NOMO-1 treated with DMSO at 0.1 percent for 48 hours (cell line): ENCODE measurements around the gene NRP2.

Source experiments
- DNase-seq: peaks from one replicate; lab custom pipeline; 2025; ENCODE audit not compliant: unreplicated experiment; lab: John Stamatoyannopoulos, UW

The NRP2 gene

DNA sequence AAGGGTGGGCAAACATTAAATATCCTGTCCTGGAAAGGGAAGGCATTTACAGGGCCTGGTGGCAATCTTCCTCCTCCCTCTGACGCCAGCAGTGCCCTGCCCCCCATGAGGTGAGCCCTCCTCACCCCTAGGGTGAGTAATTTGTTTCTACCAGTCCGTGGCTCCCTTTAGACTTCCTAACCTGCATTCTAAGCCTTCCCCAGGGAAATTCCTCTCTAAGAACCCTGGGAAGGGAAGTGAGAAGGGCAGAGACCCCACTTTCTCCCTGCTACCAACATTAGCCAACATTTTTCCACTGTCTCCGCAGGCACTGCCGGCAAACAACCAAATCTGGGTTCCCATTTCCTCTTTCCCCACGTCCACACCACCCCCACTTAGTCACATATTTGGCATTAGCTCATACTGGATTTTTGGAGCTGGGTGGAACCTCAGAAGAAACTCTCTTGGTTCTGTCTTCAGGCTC, 69.3 kb downstream of the NRP2 start:
- DNase-seq, result no peak

DNA sequence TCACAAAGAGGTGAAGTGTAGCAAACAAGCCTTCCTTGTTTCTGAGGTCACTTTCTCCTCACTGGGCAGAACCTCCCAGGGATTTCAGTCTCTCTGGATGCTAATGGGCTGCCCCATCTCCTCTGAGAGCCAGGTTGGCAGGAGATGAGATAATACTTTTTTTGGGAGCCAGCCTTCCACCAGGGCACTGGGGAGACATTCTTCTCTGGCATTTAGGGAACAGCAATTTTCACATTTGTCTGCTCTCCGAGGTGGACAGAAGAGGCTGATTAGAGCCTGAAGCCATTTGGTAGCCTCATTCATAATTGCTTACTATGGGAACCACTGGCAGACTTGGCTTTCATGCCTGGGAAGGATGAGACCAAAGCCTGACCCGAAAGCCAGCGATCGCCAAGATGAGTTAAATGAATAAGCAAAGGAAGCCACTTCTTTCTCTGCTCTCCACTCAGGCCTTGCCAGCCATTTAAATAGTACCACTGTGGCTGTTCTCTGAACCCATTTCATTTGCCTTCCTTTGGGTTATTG, 70.1 kb downstream of the NRP2 start:
- DNase-seq, result no peak

DNA sequence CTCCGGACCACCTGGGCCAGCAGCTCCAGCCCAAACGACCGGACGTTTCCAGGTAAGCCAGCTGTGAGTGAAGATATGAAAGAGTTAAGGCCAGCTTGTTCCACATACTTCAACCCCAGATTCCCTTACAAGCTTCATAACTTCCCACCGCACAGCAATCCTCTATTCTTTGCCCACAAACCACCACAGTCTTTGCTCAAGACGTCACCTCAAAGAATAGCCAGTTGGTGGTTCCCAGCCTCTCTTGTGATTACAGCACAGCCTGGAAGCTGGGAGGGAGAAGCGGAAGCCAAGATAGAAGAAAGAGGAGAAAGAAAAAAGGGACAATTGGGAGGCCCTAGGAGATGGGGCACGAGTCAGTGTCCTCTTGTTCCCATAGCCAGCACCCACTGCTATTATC, 70.6 kb downstream of the NRP2 start:
- no peak for DNase-seq

DNA sequence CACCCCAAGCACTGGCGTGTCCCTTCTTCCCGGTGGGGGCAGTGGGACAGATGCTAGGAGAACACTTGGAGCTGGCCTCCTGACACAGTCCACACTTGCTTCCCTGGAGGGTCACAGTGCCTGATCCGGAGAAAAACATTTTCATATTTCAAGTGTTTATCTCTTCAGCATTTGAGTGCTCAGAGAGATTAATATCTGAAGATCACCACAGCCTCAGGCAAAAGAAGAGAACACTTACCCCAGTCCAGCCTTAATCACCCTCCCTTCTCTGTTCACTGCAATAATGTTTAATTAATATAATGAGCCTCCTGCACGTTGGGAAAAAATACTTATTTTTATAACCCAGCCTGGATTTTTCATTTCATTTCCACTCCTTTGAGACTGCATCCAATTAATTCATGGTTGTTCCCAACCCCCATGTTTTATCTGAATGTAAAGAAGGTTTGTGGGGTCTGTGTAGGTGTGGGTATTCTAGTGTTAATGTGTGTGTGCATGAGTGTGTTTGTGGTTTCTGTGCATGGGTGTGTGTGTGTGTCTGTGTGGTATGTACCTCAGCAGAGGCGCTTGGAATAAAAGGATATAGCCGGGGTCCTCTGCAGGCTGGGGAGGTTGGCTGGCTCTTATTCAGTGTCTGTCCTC, 72.1 kb downstream of the NRP2 start:
- DNase-seq, result no peak

DNA sequence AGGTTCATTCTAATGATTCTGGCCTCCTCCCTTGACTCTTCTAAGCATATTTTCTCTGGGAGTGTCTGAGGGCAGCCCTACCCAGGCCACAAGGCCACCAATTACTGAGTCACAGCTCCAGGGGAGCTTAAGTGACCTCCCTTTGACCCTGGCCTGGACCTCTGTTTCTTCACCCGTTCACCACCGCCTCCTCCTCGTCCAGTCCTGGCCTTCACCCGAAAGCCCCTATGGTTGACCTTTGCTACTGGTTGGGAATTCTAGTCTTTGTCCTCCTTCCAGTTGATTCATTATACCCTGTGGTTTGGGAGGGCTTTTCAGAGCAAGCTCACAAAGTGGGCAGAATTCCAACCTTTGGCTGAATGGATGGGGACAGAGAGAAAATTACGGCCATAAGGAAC, 72.6 kb downstream of the NRP2 start:
- DNase-seq, result no peak

DNA sequence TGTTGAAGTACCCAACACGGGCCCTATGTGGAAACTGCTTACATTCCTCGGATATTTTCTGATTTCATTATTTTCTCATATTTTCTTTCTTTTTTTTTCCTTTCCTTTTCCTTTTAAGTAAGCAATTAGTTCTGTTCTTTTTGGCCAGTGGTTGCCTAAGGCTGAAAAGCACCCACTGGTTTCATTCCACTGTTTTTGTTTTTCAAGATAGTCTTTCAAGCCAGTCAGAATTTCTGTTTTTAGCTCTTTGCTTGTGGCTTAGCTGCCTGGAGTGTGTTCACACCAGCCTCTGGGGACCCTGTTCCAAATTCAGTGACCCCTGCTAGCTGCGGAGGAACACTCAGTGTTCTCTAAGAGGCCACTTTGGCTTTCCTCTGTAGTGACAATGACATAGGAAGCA, 73.6 kb downstream of the NRP2 start:
- no peak for DNase-seq

DNA sequence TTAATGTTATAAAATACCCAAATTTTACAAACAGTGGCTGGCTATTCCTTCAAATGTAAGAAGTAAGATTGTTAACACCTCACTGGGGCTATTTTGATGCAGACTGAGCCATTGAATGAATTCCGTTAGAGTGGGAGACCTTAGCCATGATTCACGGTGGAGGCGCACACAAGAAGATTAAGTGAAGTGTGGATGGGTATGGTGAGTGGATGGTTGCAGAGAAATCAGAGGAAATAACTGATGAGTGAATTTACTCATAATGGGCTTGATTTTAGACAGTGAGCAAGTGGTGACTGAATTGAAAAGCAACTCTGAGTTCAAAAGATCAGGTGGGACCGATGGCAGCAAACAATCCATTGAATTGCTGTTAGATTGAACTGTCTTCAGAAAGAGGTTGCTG, 75.0 kb downstream of the NRP2 start:
- no peak for DNase-seq

DNA sequence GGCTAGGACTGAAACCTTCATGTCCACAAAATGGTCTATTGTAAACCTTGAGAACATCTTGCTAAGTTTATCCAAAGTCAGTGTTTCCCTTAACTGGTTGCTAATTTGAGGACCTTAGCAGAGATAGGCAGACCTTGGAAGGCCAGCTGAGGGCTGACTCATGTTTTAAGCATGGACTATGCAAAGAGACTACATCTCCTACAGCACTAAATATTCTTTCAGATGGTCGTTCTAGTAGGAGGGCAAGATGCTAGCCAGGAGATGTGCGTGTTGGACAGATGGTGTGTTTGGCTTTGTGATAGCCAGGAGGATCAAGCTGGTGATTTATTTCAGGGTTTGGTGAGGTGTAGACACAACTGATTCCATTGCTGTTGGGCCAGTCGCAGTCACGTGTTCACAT, 75.8 kb downstream of the NRP2 start:
- DNase-seq, result no peak

DNA sequence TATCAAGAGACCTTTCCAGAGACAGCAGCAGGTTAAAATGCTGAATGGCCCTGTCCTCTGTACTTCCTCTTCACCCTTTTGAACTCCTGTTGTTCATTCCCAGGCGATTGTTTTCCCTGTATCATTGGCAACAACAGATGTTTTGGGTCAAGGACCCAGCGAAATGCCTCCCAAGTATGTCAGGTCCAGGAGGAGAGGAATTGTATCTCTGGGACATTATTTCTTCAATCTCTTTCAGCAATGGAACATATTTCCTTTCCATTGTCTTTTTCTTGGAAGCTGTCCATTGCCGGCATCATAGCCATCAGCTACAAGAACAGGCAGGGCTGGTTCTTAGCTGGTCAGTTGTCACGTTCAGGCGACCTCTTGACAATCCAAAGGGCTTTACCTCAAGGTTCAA, 76.2 kb downstream of the NRP2 start:
- DNase-seq, result no peak

DNA sequence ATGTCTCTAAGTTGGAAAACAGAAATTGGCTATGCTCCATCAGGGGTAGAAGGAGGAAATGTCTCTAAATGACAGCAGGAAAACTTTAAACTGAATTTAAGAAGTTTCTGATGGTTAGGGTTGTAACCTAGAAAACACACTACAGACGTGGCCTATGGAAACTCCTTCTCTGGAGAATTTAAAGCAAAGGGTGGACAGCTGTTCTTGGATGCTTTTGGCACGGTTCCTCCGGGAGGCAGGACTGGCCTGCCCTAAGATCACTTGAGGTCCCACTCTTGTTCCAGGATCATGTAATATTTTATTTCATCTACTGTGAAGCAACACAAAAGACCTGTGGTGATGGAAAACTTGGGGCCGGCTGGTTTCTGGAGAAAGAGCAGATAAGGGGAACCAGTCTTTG, 77.0 kb downstream of the NRP2 start:
- no peak for DNase-seq

DNA sequence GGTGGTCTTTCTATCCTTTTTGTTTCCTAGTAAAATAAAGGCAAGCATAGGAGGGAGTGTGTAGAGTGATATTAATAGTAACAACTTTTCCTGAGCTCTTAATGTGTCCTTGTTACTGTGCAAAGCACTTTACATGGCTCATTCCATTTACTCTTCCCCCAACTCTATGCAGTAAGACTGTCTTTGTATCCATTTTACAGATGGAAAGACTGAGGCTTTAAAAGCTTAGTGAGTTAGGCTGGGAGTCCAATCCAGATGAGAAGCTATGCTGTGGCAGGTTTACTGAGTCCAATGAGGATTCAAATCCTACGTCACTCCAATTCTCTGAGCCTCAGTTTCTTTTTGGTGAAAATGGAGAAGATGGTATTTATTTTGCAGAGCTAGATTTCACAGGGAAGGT, 77.4 kb downstream of the NRP2 start:
- DNase-seq, result no peak

DNA sequence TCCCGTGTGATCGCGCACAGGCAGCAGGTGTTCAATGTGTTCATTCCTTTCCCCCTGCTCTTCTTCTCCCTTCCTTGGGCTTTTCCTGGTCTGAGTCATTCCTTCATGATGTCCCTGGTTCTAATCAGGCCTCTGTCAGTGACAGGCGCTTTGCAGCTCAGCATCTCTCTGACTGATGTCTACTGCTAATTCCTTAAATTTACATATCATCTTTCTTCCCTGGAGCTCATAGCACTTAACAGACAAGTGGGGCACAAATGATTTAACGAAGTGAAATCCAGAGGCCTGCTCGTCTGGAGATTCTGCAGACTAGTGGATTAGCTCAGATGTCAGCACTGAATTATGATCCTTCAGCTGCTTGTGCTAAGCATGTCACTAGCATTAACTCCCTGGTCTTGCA, 77.9 kb downstream of the NRP2 start:
- no peak for DNase-seq

DNA sequence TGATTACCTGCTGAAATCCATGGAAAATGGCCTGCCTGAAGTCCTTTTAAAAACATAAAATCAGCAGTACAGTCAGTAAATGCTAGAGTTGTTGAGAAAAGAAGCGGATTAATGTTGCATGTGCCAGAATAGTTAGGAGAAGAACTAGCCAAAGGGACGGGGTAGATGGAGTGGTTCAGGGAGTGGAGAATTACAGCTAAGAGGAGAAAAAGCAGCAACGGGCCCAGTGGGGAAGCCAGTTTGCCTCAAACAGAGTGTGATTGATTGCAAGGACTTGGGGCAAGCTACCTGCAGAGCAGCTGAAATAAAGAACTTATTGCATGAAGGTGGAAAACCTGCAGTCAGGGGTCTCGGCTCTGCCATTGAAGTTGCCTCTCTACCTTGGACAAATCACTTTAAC, 79.1 kb downstream of the NRP2 start:
- DNase-seq, result no peak

DNA sequence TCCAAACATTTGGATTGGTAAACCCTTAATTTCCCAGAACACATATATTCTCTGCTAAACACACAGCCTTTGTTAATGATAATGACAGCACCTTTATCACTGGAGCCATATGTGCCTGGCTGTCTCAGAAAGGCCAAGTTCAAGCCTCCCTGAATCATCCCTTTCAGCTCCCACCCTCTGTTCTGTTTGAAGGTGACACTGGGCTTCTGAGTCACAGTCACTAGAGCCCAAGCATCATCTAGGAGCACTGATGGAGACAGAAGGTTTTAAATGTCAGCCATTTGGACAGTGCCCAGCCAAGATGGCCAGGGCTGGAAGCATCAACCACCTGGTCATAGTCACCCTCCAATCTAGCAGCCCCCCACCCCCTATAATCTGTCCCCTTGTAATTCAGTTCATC, 80.6 kb downstream of the NRP2 start:
- DNase-seq, result no peak

DNA sequence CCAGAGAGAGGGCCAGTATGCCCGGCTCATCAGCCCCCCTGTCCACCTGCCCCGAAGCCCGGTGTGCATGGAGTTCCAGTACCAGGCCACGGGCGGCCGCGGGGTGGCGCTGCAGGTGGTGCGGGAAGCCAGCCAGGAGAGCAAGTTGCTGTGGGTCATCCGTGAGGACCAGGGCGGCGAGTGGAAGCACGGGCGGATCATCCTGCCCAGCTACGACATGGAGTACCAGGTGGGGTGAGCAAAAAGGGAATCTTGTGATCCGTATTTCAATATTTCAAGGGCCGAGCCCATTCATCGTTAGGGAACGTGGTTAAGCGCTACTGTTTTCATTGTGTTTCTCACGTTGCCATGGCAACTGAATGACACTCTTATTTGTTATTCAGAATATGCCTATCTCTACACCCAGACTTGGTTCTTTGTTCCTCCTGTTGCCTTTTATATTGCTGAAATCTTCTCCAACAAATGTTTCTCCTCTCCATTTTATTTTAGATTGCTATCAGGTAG, 81.5 kb downstream of the NRP2 start:
- DNase-seq, result no peak

DNA sequence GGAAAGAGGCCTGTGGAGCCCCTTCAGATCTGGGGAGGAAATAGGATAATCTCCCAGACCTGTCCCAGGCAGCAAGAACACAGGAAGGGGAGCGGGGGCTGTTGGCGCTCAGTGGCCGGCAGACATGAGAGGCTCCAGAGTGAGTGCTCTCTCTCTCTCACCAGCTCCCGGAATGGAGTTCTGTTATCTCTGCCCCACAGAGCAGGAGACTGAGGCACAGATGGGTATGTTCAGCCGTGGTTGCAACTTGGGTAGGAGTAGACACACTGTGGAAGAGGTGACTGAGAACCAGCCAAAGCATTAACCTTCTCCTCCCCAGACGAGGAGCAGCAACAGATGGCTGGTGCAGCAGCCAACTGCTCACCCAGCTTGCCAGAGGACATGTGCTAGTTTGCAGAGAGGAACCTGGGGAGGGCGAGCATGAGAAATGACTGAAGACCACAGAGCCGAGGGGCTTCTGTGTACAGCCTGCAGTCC, 82.0 kb downstream of the NRP2 start:
- no peak for DNase-seq

DNA sequence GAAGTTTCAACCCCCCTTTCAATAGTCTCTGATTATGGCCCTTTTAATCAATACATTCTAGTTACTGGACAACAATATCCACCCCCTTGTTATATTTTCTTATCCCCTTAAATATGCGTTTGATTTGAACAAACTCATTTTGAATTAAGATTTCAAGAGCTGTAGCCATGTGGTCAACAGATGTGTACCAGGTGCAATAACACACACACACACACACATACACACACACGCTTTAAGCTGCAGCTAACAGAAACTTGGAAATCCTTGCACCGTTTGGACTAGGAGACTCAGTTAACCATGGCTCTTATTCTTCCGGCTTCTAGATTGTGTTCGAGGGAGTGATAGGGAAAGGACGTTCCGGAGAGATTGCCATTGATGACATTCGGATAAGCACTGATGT, 82.8 kb downstream of the NRP2 start:
- no peak for DNase-seq

DNA sequence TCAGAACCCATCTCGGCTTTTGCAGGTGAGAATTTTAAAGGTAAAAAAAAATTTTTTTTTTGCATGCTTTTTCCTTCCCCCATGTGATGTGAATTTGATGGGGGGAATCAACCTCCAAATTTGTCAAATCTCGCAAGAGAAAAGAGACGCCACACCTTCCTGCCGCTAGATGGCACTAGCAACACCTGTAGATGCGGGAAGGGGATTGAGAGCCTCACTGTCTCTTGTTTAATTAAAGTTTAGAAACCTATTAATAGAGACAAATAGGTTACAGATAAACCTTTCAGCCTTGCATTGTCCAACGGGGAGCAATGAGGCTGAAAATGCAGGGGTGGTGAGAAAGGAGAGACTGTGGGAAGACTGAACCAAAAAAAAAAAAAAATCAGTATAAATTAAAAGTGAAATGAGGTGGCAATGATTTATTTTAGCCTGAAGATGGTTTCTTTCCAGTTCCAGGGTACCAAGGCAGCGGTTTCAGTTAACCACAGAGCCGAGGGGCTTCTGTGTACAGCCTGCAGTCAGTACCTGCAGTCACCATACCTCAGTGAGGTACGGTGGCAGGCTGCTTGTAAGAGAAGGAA, 84.6 kb downstream of the NRP2 start:
- DNase-seq, result peak; percentile 42

DNA sequence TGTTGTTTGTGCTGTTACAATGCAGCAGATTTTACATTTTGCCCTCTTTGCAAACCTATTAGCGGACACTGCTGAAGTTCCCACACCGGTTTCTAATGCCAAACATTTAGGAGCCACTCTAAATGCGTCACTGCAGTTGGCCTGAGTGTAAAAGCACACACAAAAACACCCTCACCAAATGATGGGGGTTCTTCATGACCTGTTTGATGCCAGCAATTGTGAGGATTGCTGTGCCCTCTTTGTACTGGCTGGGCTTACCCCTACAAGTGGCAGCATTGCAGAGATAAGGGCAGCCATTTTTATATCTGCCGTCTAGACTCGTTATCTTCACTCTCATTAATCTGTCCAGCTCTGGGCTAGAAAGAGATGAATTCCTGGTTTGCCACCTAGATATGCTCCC, 85.3 kb downstream of the NRP2 start:
- no peak for DNase-seq

DNA sequence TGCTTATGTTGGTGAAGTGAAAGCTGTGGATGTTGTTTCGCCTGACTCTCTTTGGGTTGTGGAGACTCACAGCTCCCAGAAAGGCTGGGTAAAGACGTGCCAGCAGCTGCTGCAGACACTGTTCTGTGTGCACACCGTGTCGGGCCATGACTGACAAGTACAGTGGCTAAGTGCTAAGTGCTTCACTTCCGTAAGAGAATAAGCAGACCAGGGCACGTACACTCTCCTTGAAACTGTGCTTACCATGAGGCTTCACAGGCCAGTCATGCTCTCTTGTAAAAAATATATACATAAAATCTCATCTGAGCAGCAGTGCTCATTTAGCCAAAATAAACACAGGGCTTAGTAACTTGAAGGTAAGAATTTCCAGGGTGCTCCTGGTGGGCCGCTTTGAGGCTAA, 86.0 kb downstream of the NRP2 start:
- DNase-seq, result no peak

DNA sequence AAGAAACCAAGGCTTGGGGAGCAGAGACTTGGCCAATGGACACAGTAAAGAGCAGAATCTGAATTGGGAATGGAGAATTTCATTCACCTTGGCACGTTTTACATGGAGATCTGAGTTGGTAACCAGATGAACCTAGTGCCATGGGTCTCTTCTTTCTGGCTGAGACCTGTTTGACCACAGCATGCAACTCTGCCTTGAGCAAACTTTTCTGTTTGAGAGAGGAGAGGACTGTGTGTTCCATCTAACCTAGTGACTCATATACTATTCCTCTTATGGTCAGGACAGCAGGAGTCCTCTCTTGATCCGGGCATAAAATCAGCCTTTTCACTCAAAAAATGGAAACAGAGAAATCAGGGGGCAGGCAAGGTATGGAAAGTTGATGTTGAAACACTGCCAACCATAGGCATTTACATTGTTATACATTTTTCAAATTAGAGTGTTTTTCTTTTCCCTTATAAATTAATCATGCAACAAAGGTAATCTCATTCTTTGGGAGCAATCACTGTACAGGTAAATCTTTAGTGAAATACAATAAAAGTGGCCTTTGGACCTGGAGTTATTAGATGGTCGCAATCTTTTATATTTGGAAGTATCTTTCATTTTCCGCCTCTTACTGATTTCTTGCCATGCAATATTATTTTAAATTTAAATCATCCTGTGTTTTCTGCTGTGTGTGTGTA, 86.7 kb downstream of the NRP2 start:
- DNase-seq, result no peak

DNA sequence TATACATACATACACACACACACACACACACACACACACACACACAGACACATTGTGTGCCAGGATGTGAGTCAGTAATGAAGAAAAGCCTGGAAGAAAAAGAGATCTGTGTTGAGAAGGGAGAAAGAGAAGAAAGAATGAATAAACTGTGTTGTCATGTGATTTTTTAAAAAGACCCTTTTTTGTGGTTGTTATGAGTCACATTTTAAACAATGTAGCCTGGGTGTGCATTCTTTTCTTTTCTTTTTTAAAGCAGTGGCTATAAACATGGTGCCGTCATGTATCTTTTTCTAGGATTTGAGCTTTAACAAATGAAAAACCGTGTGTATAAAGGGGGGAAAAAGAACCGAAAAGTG, 87.2 kb downstream of the NRP2 start:
- no peak for DNase-seq
